Activated CD4-positive, alpha-beta T cell treated with anti-CD3 and anti-CD28 coated beads, Interleukin-2, amount 50 U/mL, for 16 hours (primary cell): ENCODE results near the gene MYCBP.

Experiments used
- DNase-seq: peaks from one replicate; pipeline ENCODE4 v3.0.0-alpha.2; 2020

Gene MYCBP

DNA sequence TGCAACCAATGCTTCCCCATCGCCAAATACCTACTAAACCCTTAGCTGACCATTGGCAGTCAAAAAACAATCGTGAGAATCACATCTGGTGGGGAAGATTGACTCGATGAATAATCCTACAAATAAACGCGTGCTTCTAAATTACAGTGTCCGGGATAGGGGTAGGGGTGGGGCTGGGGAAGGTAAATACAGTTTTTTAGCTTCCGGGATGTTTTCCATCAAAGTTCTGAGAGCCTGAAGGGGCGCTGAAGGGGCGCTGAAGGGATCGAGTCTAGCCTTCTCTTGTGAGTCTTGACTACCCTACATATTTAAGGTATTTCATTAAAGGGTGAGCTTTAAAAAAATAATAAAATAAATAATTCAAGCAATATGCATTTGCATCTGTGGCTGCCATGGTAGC lies 54.1 kb downstream of the MYCBP start:
- no peak for DNase-seq

- peak; percentile 31 for DNase-seq
Measured at GRCh38 chr1:38818175-38818976, 54.8 kb downstream of the MYCBP start.

GRCh38 chr1:38817267-38818174 lies 55.6 kb downstream of the MYCBP start:
- no peak for DNase-seq

DNA sequence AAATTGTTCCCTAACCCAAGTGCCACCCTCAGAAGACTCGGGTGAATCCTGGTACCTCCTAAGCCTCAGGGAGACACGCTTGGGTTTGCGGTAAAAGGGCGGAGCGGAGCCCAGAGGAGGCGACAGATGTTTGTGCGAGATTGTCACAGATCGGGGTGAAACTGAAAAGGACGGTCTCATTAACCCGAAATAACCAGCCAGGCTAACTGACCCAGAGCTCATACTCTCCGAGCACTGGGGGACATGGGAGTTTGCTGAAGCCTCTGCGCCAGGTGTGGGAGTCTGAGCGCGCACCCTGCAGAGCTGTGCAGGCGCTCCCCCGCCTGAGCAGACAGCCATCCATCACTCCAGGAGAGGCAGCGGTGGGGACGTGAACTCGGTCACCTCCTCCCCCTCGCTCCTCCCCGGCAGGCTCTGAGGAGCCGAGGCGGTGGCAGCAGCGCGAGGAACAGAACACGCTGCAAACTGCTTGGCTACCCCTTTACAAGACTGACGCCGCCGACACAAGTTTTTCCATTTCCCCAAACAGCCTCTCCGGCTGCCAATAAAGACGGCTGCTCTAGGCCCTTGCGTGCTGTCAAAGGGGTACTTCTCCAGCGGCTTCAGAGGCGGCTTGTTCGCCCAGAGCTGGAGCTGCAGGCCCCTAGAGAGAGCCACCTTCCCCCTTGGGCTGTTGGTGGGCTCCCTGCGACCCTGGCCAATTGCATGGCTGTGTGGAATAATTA lies 57.1 kb downstream of the MYCBP start:
- DNase-seq = peak; percentile 8

- no peak for DNase-seq
Measured at GRCh38 chr1:38814984-38815464, 58.1 kb downstream of the MYCBP start.

GRCh38 chr1:38814444-38814983 lies 58.6 kb downstream of the MYCBP start:
- DNase-seq = no peak

DNA sequence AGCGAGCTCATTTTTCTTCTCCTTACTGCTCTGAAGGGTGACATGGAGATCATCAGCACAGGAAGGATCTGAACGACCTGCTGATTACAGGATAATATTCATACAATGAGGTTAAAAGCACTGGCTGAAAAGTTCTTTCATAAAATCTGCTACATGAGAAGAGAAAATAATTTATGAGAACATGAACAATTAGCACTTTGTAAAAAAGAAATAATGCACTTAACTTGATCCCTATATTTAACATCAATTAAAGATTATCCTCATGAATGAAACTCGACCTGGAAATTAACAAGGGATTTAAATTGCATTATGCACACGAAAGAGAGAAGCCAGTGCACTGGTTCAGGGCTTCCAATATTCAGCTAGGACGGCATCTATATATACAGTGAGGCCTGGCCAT lies 60.2 kb downstream of the MYCBP start:
- DNase-seq = no peak
